Pons (tissue), 1 donor: ENCODE results near the gene SLC25A25.
A peak's percentile ranks its signal among the peaks of the same experiment; 100 is the strongest.
"Not testable (repeated sequence)": the region's sequence is repeated elsewhere in the genome, so short reads cannot be mapped to it uniquely, and the experiment has no call there.

ENCODE experiments used
- DNase-seq: peaks from one replicate; pipeline ENCODE4 v3.0.0-alpha.2; 2016; ENCODE audit warnings: low spot score

Gene SLC25A25

DNA sequence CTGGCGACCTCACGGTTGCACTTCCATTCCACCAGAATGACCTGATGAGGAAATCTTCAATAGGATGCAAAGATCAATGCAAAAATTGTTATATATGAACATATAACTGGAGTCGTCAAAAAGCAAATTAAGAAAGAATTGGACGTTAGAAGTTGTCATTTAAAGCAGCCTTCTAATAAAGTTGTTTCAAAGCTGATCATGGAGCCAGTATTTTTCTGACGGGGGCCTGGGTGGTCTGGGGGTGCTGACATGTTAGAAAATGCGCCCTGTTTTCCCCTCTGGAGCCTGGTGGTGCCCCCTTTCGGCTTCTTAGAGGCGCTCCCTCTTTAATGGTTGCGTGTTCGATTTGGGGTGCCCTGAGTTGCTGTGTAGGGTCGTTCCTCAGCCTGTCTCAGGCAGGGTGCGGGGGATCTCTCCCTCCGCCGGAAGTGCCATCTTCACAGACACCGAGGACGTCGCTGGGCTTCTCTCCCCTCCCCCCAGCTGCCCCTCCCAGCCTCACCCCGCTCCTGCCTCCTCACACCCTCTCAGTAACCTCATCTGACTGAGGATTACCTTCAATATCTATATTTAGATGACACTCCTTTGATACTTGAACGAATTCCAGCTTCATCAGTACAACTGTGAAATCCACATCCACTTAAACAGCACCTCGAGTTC is 41.1 kb downstream of the SLC25A25 start:
- DNase-seq, result no peak

DNA sequence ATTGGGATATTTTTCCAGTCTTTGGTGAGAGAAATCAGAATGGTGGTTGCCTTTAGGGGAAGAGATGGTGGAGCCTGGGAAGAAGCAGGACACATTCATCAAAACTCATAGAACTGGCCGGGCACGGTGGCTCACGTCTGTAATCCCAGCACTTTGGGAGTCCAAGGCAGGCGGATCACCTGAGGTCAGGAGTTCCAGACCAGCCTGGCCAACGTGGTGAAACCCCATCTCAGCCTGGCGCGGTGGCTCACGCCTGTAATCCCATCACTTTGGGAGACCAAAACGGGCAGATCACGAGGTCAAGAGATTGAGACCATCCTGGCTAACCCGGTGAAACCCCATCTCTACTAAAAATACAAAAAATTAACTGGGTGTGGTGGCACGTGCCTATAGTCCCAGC is 43.7 kb downstream of the SLC25A25 start:
- DNase-seq, result not testable (repeated sequence)

DNA sequence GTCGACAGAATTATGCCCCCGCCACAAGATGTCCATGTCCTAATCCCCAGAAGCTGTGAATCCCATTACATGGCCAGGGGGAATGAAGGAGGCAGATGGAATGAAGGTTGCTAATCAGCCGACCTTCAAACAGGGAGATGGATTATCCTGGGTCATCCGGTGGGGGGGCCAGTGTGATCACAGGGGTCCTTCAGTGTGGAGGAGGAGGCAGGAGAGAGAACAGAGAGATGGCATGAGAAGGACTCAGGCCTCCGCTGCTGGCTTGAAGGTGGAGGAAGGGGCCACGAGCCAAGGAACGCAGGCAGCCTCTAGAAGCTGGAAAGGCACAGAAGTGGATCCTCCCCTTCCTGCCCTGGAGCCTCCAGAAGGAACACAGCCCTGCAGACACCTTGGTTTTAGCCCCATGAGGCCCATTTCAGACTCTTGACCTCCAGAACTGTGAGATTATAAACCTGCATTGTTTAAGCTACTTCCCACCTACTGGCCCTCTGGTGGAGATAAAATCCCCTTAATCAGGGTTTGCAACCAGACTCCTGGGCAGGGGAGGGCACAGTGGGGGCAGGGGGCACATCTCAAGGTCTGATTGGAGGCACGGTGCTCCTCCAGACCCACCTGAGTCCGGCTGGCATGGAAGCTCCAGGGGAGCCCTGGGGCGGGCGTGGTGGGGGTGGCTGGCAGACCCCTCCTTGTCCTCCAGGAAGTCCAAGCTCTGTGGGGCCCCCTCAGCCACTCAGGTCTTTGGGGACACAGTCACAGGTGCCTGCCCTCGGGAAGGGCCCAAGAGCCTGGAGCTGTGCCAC is 45.7 kb downstream of the SLC25A25 start:
- DNase-seq, result no peak

DNA sequence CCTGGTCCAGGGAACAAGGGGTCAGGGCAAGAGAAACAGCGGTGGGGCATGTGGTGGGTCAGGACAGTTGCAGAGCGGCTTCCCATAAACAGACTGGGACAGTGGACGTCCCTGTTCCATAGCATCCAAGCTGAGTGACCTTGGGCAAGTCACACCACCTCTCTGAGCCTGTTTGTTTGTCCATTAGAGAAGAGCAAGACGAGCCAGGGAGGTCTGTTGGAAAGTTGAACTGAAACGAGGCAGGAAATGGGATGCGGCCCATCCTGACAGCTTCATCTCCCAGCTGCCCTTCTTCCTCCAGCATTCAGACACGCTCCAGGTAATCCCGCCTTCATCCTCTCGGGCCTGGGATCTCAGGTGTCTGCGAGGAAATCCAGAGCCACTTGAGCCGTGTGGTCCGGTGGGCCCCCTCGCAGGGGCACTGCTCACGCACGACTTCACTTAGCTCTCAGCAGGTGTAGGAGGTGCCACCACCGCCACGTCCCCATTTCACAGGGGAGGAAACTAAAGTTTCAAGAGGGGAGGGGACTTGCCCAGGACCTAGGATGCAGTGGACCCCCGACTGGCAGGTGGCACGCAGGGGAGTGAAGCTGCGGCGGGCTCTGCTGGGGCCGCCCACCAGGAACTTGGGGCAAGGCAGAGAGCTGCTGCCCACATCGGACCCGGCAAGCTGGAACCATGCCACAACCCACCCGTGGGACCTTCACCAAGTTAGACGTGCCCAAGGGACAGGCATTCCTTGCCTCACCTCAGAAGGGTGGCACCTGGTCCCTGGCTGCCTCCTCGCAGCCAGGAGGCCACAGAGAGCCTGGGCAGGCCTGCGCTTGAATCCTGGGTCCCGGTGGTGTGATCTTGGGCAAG is 46.5 kb downstream of the SLC25A25 start:
- DNase-seq, result no peak

DNA sequence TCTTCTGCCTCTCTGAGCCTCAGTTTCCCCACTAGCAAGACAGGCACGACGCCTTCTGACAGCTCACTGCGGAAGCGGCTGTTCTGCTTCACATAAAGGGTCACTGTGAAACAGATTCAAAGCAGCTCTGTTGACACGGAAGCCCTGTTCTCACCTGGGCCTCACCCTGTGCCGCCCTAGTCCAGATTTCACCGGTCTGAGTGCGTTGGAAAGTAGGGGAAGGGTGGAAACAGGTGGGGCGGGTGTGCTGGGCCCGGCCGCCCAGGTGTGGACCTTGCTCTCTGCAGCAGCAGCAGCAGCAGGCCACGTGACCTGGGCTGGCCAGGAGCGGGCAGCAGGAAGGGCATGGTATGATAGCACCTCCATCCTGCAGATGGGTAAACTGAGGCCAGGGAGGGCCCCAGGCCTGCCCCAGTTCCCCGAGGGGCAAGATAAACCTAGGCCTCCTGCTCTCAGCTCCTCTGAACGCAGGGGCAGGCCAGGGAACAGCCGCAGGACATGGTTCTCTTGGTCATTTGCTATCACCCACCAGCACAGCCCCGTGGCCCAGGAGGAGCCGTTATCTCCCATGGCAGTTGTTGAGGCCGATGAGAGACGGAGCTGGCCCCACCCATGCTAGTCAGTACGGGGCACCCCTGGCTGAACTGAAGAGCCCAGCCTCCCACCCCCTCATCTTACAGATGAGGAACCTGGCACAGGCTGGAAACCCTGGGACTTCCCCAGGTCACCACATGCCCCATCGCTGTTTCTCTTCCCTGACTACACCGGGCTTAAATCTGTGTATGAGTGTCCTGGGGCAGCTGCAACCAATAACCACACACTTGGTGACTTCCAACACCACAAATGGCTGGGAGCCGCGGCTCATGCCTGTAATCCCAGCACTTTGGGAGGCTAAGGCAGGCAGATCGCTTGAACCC is 47.4 kb downstream of the SLC25A25 start:
- DNase-seq, result no peak

DNA sequence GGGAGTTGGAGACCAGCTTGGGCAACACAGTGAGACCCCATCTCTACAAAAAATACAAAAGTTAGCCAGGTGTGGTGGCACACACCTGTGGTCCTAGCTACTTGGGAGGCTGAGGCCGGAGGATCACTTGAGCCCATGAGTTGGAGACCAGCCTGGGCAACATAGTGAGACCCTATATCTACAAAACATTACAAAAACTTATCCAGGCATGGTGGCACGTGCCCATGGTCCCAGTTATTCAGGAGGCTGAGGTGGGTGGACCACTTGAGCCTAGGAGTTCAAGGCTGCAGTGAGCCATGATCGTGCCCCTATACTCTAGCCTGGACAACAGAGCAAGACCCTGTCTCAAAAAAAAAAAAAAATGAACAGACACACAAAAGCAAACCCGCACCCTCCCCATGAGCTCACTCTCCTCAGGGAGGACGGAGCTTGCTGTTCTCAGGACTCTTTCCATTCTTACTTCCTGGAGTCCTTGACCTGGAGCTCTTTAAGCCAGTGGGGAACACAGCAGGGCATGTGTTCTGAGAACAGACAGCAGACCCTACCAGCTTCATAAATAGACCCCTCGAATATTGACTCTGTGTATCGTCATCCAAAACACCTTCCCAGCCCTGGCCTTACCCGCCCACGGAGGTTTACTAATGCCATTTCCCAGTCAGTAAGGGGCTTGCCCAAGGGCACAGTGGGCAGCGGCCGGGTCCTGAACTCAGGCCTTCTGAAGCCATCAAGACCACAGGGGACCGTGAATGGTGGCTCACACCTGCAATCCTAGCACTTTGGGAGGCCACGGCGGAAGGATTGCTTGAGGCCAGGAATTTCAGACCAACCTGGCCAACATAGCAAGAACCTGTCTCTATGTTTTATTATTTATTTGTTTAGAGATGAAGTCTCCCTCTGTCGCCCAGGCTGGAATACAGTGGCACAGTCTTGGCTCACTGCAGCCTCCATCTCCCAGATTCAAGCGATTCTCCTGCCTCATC is 48.4 kb downstream of the SLC25A25 start:
- no peak for DNase-seq

DNA sequence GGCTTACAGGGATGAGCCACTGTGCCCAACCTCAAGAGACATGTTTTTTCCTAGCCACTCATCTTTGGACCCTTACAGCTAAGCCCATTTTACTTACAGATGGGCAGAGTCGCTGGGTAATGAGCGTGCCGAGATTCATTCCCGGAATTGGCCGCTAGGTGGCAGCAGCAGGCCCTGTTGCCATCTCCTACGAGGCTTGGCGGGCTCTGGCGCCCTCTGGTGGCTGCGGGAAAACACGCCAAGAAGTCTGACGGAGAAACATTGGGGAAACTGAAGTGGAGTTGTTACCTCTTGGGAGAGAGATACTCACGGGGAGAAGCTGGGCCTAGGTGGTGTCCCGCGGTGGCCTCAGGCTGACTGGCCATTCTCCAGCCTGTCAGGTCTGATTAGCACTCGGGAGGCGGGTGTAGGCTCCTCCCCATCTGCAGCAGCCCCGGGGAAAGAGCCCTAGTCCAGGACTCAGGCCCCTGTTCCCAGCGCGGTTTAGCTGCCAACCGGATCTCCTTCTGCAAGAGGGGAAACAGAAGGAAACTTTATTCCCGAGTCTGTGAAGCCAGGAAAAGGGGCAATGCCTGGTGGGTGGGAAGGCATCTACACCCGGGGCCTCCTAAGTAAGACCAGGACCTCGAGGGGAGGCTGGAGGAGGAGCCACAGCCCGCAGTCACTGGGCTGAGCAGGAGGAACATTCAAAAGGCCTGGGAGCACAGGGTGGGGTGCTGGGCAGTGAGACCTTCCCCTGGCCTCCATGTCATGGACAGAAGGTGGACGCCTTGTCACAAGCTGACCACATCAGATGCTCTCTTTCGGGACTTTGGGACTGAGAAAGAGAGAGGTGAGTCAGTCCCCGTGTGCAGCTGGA is 49.8 kb downstream of the SLC25A25 start:
- peak; percentile 85 for DNase-seq

DNA sequence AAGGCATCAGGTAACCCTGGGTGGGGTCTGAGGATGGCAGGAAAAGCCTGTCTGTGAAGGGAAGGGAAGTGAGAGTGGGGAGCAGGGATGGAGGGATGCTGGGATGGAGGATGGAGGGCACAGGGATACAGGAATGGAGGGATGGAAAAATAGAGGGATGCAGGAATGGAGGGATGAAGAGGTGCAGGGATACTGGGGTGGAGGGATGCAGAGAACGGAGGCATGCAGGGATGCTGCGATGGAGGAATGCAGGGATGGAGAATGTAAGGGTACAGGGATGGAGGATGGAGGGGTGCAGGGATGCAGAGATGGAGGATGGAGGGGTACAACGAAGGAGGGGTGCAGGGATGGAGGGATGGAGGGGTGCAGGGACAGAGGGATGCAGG is 50.4 kb downstream of the SLC25A25 start:
- DNase-seq, result no peak

DNA sequence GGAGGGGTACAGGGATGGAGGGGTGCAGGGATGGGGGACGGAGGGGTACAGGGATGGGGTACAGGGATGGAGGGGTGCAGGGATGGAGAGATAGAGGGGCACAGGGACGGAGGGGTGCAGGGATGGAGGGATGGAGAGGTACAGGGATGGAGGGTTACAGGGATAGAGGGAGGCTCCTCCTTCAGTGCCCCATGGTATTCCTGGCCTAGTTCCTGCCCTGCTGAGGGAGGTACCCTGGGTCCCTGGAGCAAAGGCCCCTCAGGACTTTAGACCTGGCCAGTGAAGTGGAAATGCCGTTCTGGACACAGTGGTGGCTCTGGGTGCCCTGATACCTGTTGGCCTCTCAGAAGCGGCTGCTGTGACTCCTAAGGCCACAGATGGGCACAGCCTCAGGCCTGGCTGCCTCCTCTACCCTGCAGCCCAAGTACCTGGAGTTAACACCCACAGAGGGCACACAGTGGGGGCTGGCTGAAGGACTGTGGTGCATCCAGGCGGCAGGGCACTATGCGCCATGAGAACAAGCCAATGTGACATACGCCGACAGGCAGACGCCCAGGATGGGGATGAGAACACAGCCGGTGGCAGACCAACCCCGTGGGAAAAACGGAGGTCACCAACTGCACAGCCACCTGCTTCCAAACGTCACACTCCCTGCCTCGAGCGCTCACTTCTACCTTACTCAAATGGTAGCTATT is 51.1 kb downstream of the SLC25A25 start:
- DNase-seq, result no peak

DNA sequence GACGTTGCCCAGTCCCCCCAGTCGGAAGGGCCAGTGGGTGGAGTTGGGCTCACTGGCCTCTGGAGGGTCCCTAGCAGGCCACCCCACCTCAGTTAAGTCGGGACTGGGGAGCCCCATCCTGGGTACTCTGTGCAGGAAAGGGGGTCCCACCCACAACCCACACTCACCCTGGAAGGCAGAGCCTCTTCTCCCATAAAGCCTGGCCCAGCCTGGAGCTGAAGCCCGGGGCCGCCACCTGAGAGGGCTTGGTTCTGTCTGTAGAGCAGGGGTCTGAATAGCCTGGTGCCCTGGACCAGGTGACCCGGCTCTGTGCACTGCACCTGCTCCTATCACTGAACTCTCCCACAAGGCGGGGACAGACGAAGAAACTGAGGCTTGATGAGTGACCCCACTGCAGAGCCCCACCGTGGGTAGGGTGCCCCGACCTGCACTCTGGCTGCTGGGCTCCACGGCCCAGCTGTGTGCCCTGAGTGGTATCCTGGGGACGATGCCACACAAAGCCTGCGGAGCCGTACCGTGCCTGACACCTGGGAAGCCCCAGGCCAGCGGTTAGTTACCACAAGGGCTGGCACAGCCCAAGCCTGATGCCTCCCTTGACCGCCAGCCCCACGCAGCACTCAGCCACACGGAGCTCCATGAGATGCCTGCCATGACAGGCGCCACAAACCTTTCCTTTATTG is 52.2 kb downstream of the SLC25A25 start:
- no peak for DNase-seq

DNA sequence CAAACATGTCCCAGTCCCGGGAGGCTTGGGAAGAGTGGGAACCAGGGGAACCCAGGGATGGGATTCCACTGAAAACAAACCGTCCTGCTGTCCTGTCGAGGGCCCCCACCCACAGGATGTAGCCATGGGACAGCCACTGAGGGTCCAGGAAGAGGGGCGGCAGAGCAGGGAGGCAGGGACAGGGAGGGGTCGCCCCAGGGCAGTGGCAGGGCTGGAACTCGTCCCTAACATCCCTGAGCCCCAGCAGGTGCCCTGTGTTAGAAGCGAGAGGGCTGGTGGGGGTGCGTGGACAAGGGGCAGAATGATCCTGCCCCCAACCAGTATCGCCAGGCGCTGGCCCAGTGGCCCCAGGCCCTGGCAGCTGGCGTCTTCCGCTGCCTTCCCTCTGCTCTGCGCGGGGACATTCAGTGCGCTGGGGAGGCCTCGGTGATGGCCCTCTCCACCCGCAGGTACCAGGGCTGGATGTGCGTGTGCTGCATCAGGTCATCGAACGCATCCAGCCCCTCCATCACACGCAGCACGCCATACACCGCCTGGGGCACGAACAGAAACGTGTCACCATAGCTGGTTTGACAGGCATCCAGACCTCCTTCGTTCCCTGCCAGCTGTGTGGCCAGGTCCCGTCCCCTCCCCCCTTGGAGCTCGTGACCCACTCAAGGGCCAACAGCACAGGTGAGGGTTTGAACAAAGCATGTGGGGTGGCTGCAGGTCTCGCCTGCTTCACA is 52.9 kb downstream of the SLC25A25 start:
- no peak for DNase-seq

DNA sequence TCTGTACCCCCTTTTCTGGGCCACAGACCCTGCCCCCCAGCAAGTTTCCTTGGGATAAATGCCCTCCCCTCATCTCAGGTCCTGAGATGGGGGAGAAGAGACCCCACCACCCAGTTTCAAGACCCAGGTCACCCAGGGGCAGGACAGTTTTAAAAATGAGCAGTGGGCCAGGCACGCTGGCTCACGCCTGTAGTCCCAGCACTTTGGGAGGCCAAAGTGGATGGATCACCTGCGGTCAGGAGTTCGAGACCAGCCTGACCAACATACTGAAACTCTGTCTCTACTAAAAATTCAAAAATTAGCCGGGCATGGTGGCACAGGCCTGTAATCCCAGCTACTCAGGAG is 53.4 kb downstream of the SLC25A25 start:
- DNase-seq, result no peak

DNA sequence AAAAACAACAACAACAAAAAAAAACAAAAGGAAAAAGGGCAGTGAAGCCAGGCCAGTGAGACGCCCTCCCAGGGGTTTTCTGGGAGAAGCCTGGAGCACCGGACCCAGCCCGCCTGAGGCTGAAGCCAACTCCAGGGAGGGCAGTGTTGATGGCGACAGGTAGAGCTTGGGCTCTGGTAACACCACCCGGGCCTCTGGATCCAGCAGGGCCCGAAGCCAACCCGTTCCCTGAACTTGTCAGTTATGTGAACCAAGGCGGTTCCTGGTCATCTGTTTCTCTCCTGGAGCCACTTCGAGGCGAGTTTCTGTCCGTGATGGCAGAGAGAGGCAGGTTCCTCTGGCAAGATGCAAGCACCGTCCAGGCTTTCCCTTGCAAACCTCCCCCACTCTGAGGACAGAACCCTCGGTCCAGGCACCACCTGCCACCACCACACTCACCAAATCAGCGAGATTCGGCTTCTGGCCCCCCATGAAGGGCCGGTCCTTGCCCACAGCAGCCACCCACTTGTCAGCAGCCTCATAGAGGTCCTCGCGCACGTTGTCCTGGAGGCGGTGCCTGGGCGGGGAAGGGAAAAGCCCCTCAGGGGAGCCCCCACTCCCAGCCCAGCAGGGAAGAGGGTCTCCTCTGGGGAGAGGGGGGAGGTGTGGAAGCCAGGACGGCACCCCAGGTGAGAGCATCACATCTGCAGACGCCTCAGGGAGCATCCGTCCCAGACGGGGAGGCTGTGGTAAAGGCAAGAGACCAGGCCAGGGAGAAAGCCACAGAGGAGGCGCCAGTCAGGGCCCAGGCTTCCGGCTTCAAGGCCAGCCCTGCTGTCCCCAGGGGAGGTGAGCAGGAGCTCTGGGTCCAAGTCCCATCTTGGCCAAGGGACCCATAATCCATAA is 54.1 kb downstream of the SLC25A25 start:
- DNase-seq, result no peak

DNA sequence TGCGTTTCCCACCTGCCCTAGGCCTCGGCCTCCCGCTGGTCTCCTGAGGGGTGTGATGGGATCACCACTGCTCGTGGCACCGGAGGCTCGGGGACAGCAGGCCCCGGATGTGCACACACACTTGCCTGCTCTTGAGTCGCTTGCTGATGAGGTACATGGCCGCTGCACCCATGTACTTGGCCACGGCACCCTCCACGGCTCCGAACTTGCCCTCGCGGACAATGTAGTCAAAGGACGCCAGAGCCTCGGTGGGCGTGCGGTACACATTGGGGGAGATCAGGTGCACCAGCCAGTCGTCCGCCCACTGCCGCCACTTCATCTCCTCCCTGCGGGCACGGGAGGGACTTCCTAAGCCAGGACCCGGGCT is 54.8 kb downstream of the SLC25A25 start:
- no peak for DNase-seq

DNA sequence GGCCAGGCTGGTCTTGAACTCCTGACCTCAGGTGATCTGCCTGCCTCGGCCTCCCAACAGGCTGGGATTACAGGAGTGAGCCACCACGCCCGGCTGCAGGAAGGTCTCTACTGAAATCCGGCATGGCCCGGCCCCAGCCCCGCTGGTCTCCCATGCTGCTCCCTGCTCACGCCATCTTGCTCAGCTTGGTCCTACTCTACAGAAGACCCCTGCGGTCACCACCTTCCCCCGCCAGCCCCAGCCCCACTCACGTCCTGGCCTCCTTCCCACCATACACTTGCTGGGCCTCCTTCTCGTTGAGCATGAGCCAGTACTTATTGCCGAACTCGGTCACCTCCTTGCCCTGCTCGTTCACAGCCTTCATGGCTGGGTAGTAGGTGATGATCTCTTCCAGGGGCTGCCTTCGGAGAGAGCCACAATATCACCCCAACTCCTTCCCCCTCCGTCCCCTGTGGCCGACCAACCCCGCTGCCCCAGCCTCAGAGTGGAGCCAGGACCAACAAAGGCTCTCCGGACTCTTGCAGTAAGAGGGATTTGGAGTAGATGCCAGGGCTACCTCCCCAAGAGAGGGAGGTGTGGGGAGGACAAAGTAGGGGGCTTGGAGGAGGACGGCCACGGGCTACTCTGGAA is 55.5 kb downstream of the SLC25A25 start:
- DNase-seq, result no peak

DNA sequence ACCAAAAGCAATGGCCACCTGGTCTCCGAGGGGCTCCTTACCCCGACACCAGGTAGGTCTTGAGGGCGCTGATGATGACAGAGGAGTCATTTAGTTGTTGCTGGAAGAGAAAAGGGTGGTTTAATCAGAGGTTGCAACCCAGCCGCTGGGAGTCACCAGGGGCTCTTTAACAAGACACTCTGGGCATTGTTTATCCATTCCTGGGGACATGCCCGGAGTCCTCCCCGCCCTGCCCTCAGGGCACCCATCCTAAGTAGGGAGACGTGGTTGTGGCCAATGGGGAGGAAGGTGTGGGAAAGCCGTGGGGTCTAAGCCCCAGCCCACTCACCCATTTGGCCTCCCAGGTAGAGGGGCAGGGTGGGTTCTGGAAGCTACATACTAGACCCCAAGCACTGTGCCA is 56.4 kb downstream of the SLC25A25 start:
- no peak for DNase-seq
